SK-N-SH (cell line): ENCODE measurements around the gene CREB3L1. TPM values are rescaled to one million over a fixed set of nuclear protein-coding genes. Genes with fewer than 3 reads are reported as not detected.

Source experiments
- CTCF ChIA-PET: fragments of 300-600, 350-600 bp; formaldehyde crosslinking; extraction: SDS; loops from one replicate; lab custom pipeline; 2021; lab: Yijun Ruan, JAX
- POLR2A ChIA-PET: fragments of 350-600 bp; sonication (Branson Sonifier 250); formaldehyde crosslinking; extraction: SDS; loops from one replicate; lab custom pipeline; 2020; ENCODE audit warnings: antibody characterized with exemption, inconsistent platforms; lab: Yijun Ruan, JAX
- DNase-seq: peaks from one replicate; pipeline ENCODE4 v3.0.0; 2012
- H2AFZ ChIP-seq: fragments of 200-600 bp; sonication (generic); 2 replicates; pipeline ENCODE4 v1.8.1; 2016; ENCODE audit warnings: antibody characterized with exemption, mild to moderate bottlenecking, low read depth
- H3F3A ChIP-seq: fragments of 200-600 bp; sonication (generic); replicated peaks from 2 replicates; pipeline ENCODE3; 2016; ENCODE audit warnings: antibody characterized with exemption, mild to moderate bottlenecking; ENCODE audit not compliant: insufficient read depth
- H3K27ac ChIP-seq, 2 experiments: fragments of 200-500 bp in 1 of 2; fragments of 200-600 bp in 1 of 2; sonication (Bioruptor generic) in 1 of 2; sonication (generic), shearing (Covaris generic) in 1 of 2; 2 replicates each; pipeline versions ENCODE4 v1.5.1 to v1.6.1; 2014 to 2016; ENCODE audit warnings: low read depth in 2 of 2, inconsistent platforms in 1 of 2, low read length in 1 of 2, mild to moderate bottlenecking in 1 of 2, mixed read lengths in 1 of 2
- H3K27me3 ChIP-seq: fragments of 200-600 bp; sonication (generic), shearing (Covaris generic); 2 replicates; pipeline ENCODE4 v1.6.1; 2016; ENCODE audit warnings: mixed run types; ENCODE audit not compliant: insufficient read depth
- H3K36me3 ChIP-seq, 2 experiments: fragments of 200-500 bp in 1 of 2; fragments of 200-600 bp in 1 of 2; sonication (Bioruptor generic) in 1 of 2; sonication (generic) in 1 of 2; replicated peaks in 1 of 2; 2 replicates each; pipeline versions ENCODE3 to v1.5.1; 2014 to 2016; ENCODE audit warnings: low read length in 1 of 2, mild to moderate bottlenecking in 1 of 2; ENCODE audit not compliant: insufficient read depth in 2 of 2, control insufficient read depth in 1 of 2
- H3K4me1 ChIP-seq, 2 experiments: fragments of 200-500 bp in 1 of 2; fragments of 200-600 bp in 1 of 2; sonication (Bioruptor generic) in 1 of 2; sonication (generic), shearing (Covaris generic) in 1 of 2; 2 replicates each; pipeline versions ENCODE4 v1.5.1 to v1.6.1; 2014 to 2016; ENCODE audit warnings: low read depth in 1 of 2, low read length in 1 of 2, mixed run types in 1 of 2; ENCODE audit not compliant: insufficient read depth in 2 of 2, control insufficient read depth in 1 of 2
- H3K4me2 ChIP-seq: fragments of 200-600 bp; sonication (generic), shearing (Covaris generic); 2 replicates; pipeline ENCODE4 v1.6.1; 2017; ENCODE audit warnings: mixed run types
- H3K4me3 ChIP-seq, 2 experiments: fragments of 200-500 bp in 1 of 2; fragments of 200-600 bp in 1 of 2; sonication (Bioruptor generic) in 1 of 2; sonication (generic), shearing (Covaris generic) in 1 of 2; 2 replicates each; pipeline versions ENCODE4 v1.5.1 to v1.8.1; 2014 to 2016; ENCODE audit warnings: low read depth in 2 of 2, inconsistent platforms in 1 of 2, low read length in 1 of 2, mild to moderate bottlenecking in 1 of 2, mixed read lengths in 1 of 2, moderate library complexity in 1 of 2
- H3K79me2 ChIP-seq: fragments of 200-600 bp; sonication (generic); 2 replicates; pipeline ENCODE4 v1.8.1; 2017; ENCODE audit warnings: mild to moderate bottlenecking; ENCODE audit not compliant: insufficient read depth
- H3K9ac ChIP-seq: fragments of 200-600 bp; sonication (generic); 2 replicates; pipeline ENCODE4 v1.6.1; 2017; ENCODE audit warnings: mixed run types
- H3K9me2 ChIP-seq: fragments of 200-600 bp; sonication (generic); 2 replicates; pipeline ENCODE4 v1.6.1; 2017; ENCODE audit warnings: mixed run types
- H3K9me3 ChIP-seq: fragments of 200-600 bp; sonication (generic); 2 replicates; pipeline ENCODE4 v1.6.1; 2017; ENCODE audit warnings: mixed run types, mild to moderate bottlenecking, moderate library complexity
- H4K20me1 ChIP-seq: fragments of 200-600 bp; sonication (generic); 2 replicates; pipeline ENCODE4 v1.6.1; 2017; ENCODE audit warnings: mild to moderate bottlenecking, mixed run types; ENCODE audit not compliant: insufficient read depth
- CHD2 ChIP-seq: fragments of 150-350 bp; IDR thresholded peaks from 2 replicates; pipeline ENCODE4 v1.6.1; 2018; ENCODE audit warnings: low read length; ENCODE audit not compliant: partially characterized antibody
- EP300 ChIP-seq, 2 experiments: IDR thresholded peaks; 2 replicates each; pipeline versions ENCODE4 v1.4.0 to v1.6.1; 2012; ENCODE audit warnings: borderline replicate concordance in 1 of 2, low read depth in 1 of 2, low read length in 1 of 2
- EZH2phosphoT487 ChIP-seq: fragments of 200-600 bp; sonication (generic); IDR thresholded peaks from 2 replicates; pipeline ENCODE4 v1.6.1; 2017; ENCODE audit warnings: low read depth, mixed run types, mild to moderate bottlenecking, antibody characterized with exemption, moderate library complexity, borderline replicate concordance
- FOSL2 ChIP-seq: IDR thresholded peaks from 2 replicates; pipeline ENCODE4 v1.4.0; 2012; ENCODE audit warnings: low read depth, mild to moderate bottlenecking, moderate library complexity, borderline replicate concordance
- FOXJ3 ChIP-seq: sonication (generic); formaldehyde crosslinking; IDR thresholded peaks from 2 replicates; pipeline ENCODE4 v1.5.1; 2020; ENCODE audit warnings: mild to moderate bottlenecking, missing genetic modification reagents
- FOXM1 ChIP-seq: IDR thresholded peaks from 2 replicates; pipeline ENCODE4 v1.4.0; 2012; ENCODE audit warnings: low read depth, mild to moderate bottlenecking
- GABPA ChIP-seq: IDR thresholded peaks from 2 replicates; pipeline ENCODE4 v1.4.0; 2012; ENCODE audit warnings: low read depth, mild to moderate bottlenecking
- GATA2 ChIP-seq: sonication (generic); formaldehyde crosslinking; IDR thresholded peaks from 2 replicates; pipeline ENCODE4 v1.5.0; 2020; ENCODE audit warnings: mild to moderate bottlenecking, missing genetic modification reagents
- MEF2A ChIP-seq: IDR thresholded peaks from 2 replicates; pipeline ENCODE4 v1.4.0; 2012; ENCODE audit warnings: low read depth, borderline replicate concordance
- PBX3 ChIP-seq: IDR thresholded peaks from 2 replicates; pipeline ENCODE4; 2012
- POLR2AphosphoS5 ChIP-seq: IDR thresholded peaks from 2 replicates; pipeline ENCODE4 v1.6.1; 2012; ENCODE audit warnings: low read depth, low read length
- RAD21 ChIP-seq: IDR thresholded peaks from 2 replicates; pipeline ENCODE4 v1.6.1; 2012; ENCODE audit warnings: mild to moderate bottlenecking, low read length
- RCOR1 ChIP-seq: fragments of 150-350 bp; IDR thresholded peaks from 2 replicates; pipeline ENCODE4 v1.6.1; 2017; ENCODE audit warnings: antibody characterized with exemption, low read length
- RFX5 ChIP-seq: IDR thresholded peaks from 2 replicates; pipeline ENCODE4 v1.6.1; 2012; ENCODE audit warnings: mild to moderate bottlenecking, improper control_type of control experiment, low read length
- RXRA ChIP-seq: IDR thresholded peaks from 2 replicates; pipeline ENCODE4 v1.4.0; 2012; ENCODE audit warnings: low read depth, mild to moderate bottlenecking, borderline replicate concordance
- SIN3A ChIP-seq: IDR thresholded peaks from 2 replicates; pipeline ENCODE4 v1.6.1; 2012; ENCODE audit warnings: low read depth, mild to moderate bottlenecking, low read length, moderate library complexity, borderline replicate concordance
- TAF1 ChIP-seq: IDR thresholded peaks from 2 replicates; pipeline ENCODE4 v1.6.1; 2012; ENCODE audit warnings: low read depth, mild to moderate bottlenecking, low read length, moderate library complexity, borderline replicate concordance
- TEAD4 ChIP-seq: IDR thresholded peaks from 2 replicates; pipeline ENCODE4 v1.4.0; 2012; ENCODE audit warnings: mild to moderate bottlenecking, borderline replicate concordance; ENCODE audit not compliant: insufficient read depth
- WGBS: methylation state at CpG from one replicate; pipeline ENCODE4 v1.1.6; 2017; ENCODE audit warnings: low lambda C conversion rate; 5-methylcytosine and 5-hydroxymethylcytosine counted together
- polyA plus RNA-seq, 3 experiments: library from polyadenylated mRNA; depleted of rRNA; stranded (reverse); fragments of >200 nt; gene quantifications; 2 replicates each; pipeline ENCODE4 v1.2.3, GENCODE V29; 2012
- TF ChIP-seq, protein P1 (sequence below): IDR thresholded peaks from 2 replicates; pipeline ENCODE4 v1.4.0; 2012; ENCODE audit warnings: low read depth, borderline replicate concordance
- TF ChIP-seq, protein P2 (sequence below): IDR thresholded peaks from 2 replicates; pipeline ENCODE4 v1.4.0; 2012; ENCODE audit warnings: low read depth
- TF ChIP-seq, protein P3 (sequence below): IDR thresholded peaks from 2 replicates; pipeline ENCODE4 v1.4.0; 2012; ENCODE audit warnings: low read depth, borderline replicate concordance

CREB3L1 gene
- polyA plus RNA-seq, 1 of the 3 experiments (the other 2 are of a cell fraction) = 14.0 TPM

- TF ChIP-seq FOSL2 = no peak
- no peak for TF ChIP-seq MEF2A
- no peak for TF ChIP-seq EZH2phosphoT487
- no peak for TF ChIP-seq RAD21
- TF ChIP-seq PBX3 = no peak
- peak; percentile 23 for TF ChIP-seq CHD2
- TF ChIP-seq SIN3A = no peak
- TF ChIP-seq EP300 (IDR thresholded peaks at IDR 0.05; ENCODE audit: borderline replicate concordance in 1 of 2, low read depth in 1 of 2, low read length in 1 of 2) = 0 out of 4 replicates have a peak, but pooled peaks of 1 of the 2 experiments have one; percentile 25
- no peak for TF ChIP-seq TAF1
- TF ChIP-seq RCOR1 = no peak
- TF ChIP-seq FOXJ3 = peak; percentile 18; the same call in 1 of the 2 replicates
Measured at GRCh38 chr11:46361283-46362155, 84.1 kb downstream of the CREB3L1 start (continued).

DNA sequence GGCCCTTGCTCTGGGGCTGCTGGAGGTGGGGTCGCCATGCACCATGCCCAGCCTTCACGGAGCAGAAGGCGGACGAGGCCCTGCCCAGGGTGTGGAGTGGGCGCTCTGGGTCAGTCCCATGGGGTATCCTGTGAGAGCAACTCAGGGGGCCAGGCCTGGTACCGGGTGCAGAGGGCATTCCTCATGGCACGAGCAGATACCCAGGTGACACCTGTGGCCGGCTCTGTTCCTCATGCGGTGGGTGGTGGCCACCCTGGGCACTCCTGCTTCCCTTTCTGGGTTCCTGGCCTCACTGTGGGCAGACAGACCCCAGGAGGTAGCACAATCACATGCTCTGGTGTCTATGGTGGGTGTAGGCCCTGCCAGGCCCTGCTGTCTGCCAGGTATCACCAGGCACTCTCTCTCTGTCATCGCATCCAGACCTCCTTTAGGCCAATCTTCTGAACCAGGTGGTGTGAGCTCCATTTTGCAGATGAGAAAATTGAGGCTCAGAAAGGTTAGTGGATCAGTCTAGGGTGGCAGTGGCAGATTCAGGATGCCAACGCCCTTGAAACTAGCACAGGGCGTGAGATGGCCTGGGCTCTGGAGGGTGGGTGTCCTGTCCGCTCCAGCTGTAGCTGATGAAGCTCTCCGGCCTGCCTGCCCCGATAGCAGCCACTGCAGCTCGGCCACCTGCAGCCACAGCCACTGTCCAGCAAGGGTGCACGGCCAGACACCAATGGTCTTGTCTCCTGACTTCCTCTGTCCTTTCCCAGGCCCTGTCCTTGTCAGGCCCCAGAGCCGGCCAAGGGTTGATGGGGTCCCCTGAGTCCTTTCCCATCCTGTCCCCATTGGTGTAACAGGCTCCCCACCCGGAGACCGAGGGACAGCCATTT lies 84.9 kb downstream of the CREB3L1 start:
- Histone ChIP-seq H3K4me3 (0 out of 4 replicates have a peak overlapping the region, but pooled peaks of 1 of the 2 experiments have one; percentile 24), H3K27me3 (no peaks in the 10 kb centered on the region), H3K9me2 (no peaks in the 10 kb centered on the region), H3K27ac (peak overlapping the region; percentile 89 to 91), H4K20me1 (no peaks in the 10 kb centered on the region), H2AFZ (no peak overlapping the region), H3K4me2 (peak overlapping the region; percentile 74), H3F3A (no peaks in the 10 kb centered on the region), H3K9ac (peak overlapping the region; percentile 67), H3K9me3 (no peaks in the 10 kb centered on the region), H3K4me1 (peaks cover 32 to 49% of the 10 kb centered on the region in 2 experiments; a peak in 3 of 4 replicates), H3K79me2 (peaks cover 48% of the 10 kb centered on the region), H3K36me3 (no peaks in the 10 kb centered on the region)
- ChIA-PET POLR2A (interaction anchor here (1.3 kb wide), 1 partner anchor 10 kb away, joined by 6 read pairs; no protein-coding TSS in a partner anchor), CTCF (interaction anchor here (1.4 to 18.0 kb wide), 4 partner anchors 12 to 490 kb away, joined by 3 to 423 read pairs (median 6); partner anchors contain the start of gene DGKZ)
- 89% methylated on average over 13 of the region's 20 CpGs for WGBS
- DNase-seq = no peak
- TF ChIP-seq, protein P1, sequence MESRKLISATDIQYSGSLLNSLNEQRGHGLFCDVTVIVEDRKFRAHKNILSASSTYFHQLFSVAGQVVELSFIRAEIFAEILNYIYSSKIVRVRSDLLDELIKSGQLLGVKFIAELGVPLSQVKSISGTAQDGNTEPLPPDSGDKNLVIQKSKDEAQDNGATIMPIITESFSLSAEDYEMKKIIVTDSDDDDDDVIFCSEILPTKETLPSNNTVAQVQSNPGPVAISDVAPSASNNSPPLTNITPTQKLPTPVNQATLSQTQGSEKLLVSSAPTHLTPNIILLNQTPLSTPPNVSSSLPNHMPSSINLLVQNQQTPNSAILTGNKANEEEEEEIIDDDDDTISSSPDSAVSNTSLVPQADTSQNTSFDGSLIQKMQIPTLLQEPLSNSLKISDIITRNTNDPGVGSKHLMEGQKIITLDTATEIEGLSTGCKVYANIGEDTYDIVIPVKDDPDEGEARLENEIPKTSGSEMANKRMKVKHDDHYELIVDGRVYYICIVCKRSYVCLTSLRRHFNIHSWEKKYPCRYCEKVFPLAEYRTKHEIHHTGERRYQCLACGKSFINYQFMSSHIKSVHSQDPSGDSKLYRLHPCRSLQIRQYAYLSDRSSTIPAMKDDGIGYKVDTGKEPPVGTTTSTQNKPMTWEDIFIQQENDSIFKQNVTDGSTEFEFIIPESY = no peak
- TF ChIP-seq, protein P2, sequence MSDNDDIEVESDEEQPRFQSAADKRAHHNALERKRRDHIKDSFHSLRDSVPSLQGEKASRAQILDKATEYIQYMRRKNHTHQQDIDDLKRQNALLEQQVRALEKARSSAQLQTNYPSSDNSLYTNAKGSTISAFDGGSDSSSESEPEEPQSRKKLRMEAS = no peak
- no peak for TF ChIP-seq GABPA
- TF ChIP-seq FOXM1 = no peak
- TF ChIP-seq RFX5 = no peak
- no peak for TF ChIP-seq POLR2AphosphoS5
- TF ChIP-seq RXRA = no peak
- TF ChIP-seq EZH2phosphoT487 = no peak
- TF ChIP-seq, protein P3, sequence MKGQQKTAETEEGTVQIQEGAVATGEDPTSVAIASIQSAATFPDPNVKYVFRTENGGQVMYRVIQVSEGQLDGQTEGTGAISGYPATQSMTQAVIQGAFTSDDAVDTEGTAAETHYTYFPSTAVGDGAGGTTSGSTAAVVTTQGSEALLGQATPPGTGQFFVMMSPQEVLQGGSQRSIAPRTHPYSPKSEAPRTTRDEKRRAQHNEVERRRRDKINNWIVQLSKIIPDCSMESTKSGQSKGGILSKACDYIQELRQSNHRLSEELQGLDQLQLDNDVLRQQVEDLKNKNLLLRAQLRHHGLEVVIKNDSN = no peak
- TF ChIP-seq EP300 (IDR thresholded peaks at IDR 0.05; ENCODE audit: borderline replicate concordance in 1 of 2, low read depth in 1 of 2, low read length in 1 of 2) = no peak
- no peak for TF ChIP-seq TEAD4
- TF ChIP-seq GATA2 (CRISPR knock-in tag) = no peak
- TF ChIP-seq TAF1 = no peak
